LNCaP clone FGC (cell line): ENCODE results near the gene ST8SIA4.

Source experiments
- DNase-seq: peaks from one replicate; pipeline ENCODE4 v3.0.0-alpha.2; 2011; ENCODE audit warnings: low read depth
- H3K4me3 ChIP-seq: 2 replicates; pipeline ENCODE4 v1.5.1; 2011; ENCODE audit warnings: mild to moderate bottlenecking, low read depth, low read length, control low read depth
- TF ChIP-seq, protein P1 (sequence below): IDR thresholded peaks from 2 replicates; pipeline ENCODE4 v1.5.1; 2012; ENCODE audit warnings: mild to moderate bottlenecking; ENCODE audit not compliant: control insufficient read depth, insufficient read depth; ENCODE audit errors: extremely low read depth

Gene ST8SIA4

DNA sequence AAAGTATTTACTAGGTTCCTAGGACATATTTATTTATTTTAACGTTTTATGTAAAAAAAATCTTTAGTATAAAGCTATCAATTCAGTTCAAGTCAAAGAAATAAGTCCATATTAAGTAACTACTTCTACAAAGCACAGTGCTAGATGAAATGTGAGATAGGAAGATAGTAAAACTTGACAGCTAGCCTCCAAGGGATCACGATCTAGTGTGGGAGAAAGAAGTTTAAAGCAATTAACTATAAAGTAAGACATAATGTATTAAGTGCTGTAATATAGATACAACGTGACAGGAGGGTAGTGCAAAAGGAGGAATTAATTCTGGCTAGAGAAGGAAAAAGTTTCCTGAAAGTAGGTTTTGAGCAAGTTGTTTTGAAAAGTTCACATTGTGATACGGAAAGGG, 134.9 kb downstream of the ST8SIA4 start:
- no peak for DNase-seq
- TF ChIP-seq, protein P1, sequence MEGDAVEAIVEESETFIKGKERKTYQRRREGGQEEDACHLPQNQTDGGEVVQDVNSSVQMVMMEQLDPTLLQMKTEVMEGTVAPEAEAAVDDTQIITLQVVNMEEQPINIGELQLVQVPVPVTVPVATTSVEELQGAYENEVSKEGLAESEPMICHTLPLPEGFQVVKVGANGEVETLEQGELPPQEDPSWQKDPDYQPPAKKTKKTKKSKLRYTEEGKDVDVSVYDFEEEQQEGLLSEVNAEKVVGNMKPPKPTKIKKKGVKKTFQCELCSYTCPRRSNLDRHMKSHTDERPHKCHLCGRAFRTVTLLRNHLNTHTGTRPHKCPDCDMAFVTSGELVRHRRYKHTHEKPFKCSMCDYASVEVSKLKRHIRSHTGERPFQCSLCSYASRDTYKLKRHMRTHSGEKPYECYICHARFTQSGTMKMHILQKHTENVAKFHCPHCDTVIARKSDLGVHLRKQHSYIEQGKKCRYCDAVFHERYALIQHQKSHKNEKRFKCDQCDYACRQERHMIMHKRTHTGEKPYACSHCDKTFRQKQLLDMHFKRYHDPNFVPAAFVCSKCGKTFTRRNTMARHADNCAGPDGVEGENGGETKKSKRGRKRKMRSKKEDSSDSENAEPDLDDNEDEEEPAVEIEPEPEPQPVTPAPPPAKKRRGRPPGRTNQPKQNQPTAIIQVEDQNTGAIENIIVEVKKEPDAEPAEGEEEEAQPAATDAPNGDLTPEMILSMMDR: no peak
- H3K4me3 ChIP-seq: no peak overlapping the region

DNA sequence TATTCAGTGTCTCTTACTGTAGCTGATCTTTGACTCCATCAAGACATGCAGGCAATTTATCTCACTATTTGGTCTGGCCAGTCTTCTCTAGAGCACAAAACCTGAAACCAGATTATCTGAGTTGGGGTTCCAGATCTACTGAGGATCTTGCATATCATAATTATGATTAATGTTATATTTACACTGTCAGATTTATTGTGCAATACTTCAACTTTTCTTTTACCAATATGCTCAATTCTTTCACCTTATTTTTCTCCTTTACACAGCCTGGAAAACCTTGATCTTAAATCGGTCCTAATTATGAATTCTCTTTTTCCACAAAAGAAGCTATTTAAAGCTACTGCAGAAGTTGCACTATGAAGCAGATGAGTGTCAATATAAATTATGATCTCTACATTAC, 140.1 kb downstream of the ST8SIA4 start:
- TF ChIP-seq, protein P1: no peak
- DNase-seq: no peak
- H3K4me3 ChIP-seq: no peak overlapping the region

DNA sequence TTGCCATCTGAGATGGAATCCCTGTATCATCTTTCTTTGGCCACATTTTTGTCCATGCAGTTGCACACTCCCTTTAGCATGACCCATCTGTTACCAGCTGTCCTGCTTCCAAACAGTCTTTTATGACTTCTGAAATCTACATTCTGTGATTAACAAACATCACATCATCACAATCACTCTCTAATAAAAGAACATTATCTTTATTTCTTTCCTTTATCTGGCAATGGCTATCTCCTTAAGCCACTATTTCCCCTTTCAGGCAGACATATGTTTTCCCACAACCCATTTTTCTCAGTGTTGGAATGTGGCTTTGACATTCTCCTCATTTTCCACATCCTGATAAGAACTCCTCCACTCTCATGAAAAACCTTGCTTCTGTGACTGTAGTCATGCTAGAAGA, 141.0 kb downstream of the ST8SIA4 start:
- DNase-seq: no peak

DNA sequence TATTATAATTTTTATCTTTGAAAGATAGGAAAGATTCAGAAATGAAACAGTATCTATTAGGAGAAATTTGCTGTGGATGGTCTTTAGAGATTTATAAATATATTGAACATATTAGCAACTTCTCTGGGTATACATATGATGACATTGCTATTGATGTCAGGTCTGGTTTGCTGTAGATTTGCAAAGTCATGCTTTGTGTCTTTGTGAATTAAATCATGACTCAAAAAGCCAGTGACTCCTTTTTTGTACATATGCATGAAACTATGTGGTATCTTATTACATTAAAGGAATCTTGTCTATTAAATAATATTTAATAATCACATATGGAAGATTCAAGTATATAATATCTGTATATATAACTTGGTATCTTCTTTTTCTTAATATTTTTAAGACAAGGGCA, 141.9 kb downstream of the ST8SIA4 start:
- TF ChIP-seq, protein P1: no peak
- no peak for DNase-seq
- H3K4me3 ChIP-seq: no peak overlapping the region

More for the DNA sequence above, 141.0 kb downstream of the ST8SIA4 start:
- no peak overlapping the region for H3K4me3 ChIP-seq
- TF ChIP-seq, protein P1: no peak

DNA sequence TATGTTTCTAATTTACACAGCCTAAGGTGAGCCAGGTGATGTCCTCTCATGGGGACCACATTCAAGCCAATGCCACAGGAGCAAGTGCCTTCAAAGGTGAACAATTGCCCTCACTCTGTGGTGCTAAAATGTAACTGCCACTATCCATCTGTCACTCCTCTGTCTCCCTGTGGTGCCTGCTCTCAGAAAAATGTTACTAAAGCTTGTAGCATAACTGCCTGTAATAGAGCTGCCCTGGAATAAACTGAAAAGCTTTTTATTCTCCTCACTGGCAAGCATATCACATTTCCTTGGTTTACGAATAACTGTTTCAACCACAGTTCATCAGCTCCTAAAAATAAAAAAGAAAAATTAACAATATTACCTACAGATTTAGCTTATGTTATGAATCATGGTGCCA, 142.4 kb downstream of the ST8SIA4 start:
- TF ChIP-seq, protein P1: no peak
- no peak for DNase-seq

DNA sequence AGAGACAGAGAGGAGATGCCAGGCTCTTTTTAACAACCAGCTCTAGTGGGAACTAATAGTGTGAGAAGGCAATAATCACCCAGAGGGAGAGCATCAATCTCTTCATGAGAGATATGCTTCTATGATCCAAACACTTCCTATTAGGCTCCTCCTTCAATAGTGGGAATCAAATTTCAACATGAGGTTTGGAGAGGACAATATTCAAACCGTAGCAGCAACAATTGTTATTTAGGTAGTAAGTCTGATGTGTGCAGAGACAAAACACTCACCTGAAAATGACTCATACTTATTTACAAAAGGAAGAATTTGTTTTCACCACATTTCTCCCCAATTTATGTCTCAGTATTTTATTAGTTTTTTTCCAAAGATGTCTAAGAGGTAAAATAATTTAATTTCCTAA, 144.3 kb downstream of the ST8SIA4 start:
- no peak for DNase-seq
- TF ChIP-seq, protein P1: no peak
- no peak overlapping the region for H3K4me3 ChIP-seq

More for the DNA sequence above, 142.4 kb downstream of the ST8SIA4 start:
- H3K4me3 ChIP-seq: no peak overlapping the region

DNA sequence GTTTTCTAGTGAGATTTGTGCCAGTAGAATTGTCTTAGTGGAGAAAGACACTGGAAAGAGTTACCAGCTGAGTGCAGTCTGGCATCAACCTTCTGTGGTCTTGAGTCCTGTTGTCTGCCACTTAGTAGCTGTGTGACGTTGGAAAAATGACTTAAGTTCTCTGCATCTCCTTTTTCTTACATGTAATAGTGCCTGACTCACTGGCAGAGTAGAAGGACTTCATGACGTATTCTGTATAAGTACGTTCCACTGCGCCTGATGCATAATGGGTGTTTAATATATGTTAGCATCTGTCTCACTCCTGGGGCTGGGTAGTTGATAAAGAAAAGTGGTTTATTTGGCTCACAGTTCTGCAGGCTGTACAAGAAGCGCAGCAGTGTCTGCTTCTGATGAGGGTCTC, 144.8 kb downstream of the ST8SIA4 start:
- TF ChIP-seq, protein P1: no peak
- H3K4me3 ChIP-seq: no peak overlapping the region
- no peak for DNase-seq
